OCI-LY7 (cell line): ENCODE measurements around the gene ATG4B. TPM values are rescaled to one million over a fixed set of nuclear protein-coding genes. Genes with fewer than 3 reads are reported as not detected.

Experiments
- BruUV-seq: library from RNA; stranded (reverse); fragments of 400-500 nt; replicated peaks from 2 replicates; lab custom pipeline; 2021; lab: Mats Ljungman, UMichigan
- CTCF ChIA-PET: fragments of 300-600 bp; sonication (Branson Sonifier 250); formaldehyde crosslinking; loops from one replicate; lab custom pipeline; 2022; ENCODE audit warnings: antibody characterized with exemption; ENCODE audit not compliant: unreplicated experiment; lab: Charles Lee
- POLR2A ChIA-PET: fragments of 300-600 bp; sonication (Branson Sonifier 250); formaldehyde crosslinking; loops from one replicate; lab custom pipeline; 2022; ENCODE audit warnings: antibody characterized with exemption; lab: Charles Lee
- DNase-seq: peaks from one replicate; pipeline ENCODE4 v3.0.0-alpha.2; 2015; ENCODE audit warnings: low spot score
- H2AFZ ChIP-seq: fragments of 200-600 bp; sonication (generic), shearing (Covaris generic); 2 replicates; pipeline ENCODE4 v1.6.1; 2014; ENCODE audit warnings: mild to moderate bottlenecking, antibody characterized with exemption, low read length, moderate library complexity
- H3K27ac ChIP-seq: fragments of 200-600 bp; sonication (generic); 2 replicates; pipeline ENCODE4 v1.5.1; 2014; ENCODE audit warnings: mixed run types, low read depth, mild to moderate bottlenecking, moderate library complexity, low read length, inconsistent platforms; ENCODE audit not compliant: poor library complexity, severe bottlenecking
- H3K36me3 ChIP-seq: fragments of 200-600 bp; sonication (generic); 2 replicates; pipeline ENCODE4 v1.6.1; 2014; ENCODE audit warnings: mild to moderate bottlenecking, antibody characterized with exemption, low read length, moderate library complexity, mixed read lengths; ENCODE audit not compliant: insufficient read depth
- H3K4me1 ChIP-seq: fragments of 200-600 bp; sonication (generic); 2 replicates; pipeline ENCODE4 v1.5.1; 2014; ENCODE audit warnings: mild to moderate bottlenecking, low read length; ENCODE audit not compliant: insufficient read depth, poor library complexity, severe bottlenecking
- H3K4me2 ChIP-seq: fragments of 200-600 bp; sonication (generic); 2 replicates; pipeline ENCODE4 v1.6.1; 2014; ENCODE audit warnings: mild to moderate bottlenecking, low read length
- H3K4me3 ChIP-seq: fragments of 200-600 bp; sonication (generic); 2 replicates; pipeline ENCODE4 v1.5.1; 2014; ENCODE audit warnings: mild to moderate bottlenecking, low read depth, low read length; ENCODE audit not compliant: poor library complexity, severe bottlenecking
- H3K79me2 ChIP-seq: fragments of 200-600 bp; sonication (generic); 2 replicates; pipeline ENCODE4 v1.6.1; 2016; ENCODE audit warnings: low read depth, mild to moderate bottlenecking, low read length, moderate library complexity, mixed read lengths; ENCODE audit not compliant: insufficient read depth
- H3K9me2 ChIP-seq: fragments of 200-600 bp; sonication (generic); 2 replicates; pipeline ENCODE4 v1.6.1; 2016; ENCODE audit warnings: mild to moderate bottlenecking, low read length, mixed read lengths; ENCODE audit not compliant: insufficient read depth
- H3K9me3 ChIP-seq: fragments of 200-600 bp; sonication (generic); 2 replicates; pipeline ENCODE4 v1.6.1; 2014; ENCODE audit warnings: mild to moderate bottlenecking, mixed run types, low read length, mixed read lengths
- H4K20me1 ChIP-seq: fragments of 200-600 bp; sonication (generic); 2 replicates; pipeline ENCODE4 v1.6.1; 2014; ENCODE audit warnings: mild to moderate bottlenecking, antibody characterized with exemption, low read length, moderate library complexity, mixed read lengths; ENCODE audit not compliant: insufficient read depth
- EZH2phosphoT487 ChIP-seq: fragments of 200-600 bp; sonication (generic); IDR thresholded peaks from 2 replicates; pipeline ENCODE4 v1.6.1; 2018; ENCODE audit warnings: low read depth, borderline replicate concordance, mild to moderate bottlenecking, mixed run types, antibody characterized with exemption, low read length, moderate library complexity, mixed read lengths
- intact Hi-C: fragments of 100-400 bp; cut with micrococcal nuclease; formaldehyde crosslinking; loops from one replicate; pipeline ENCODE4 v1.10.0; 2022; ENCODE audit not compliant: unreplicated experiment
- total RNA-seq, 2 experiments: library from RNA; depleted of rRNA in 1 of 2; stranded (reverse); fragments of >200 nt in 1 of 2; shearing (Covaris generic) in 1 of 2; gene quantifications; 2 replicates each; pipeline ENCODE4 v1.2.3, GENCODE V29; 2014 to 2022
- TF ChIP-seq, protein P1 (sequence below): fragments of 200-600 bp; sonication (generic); conservative IDR thresholded peaks from 2 replicates; pipeline ENCODE4 v1.5.1; 2014; ENCODE audit warnings: mild to moderate bottlenecking, antibody characterized with exemption, low read length, moderate library complexity, mixed read lengths

The ATG4B gene
- total RNA-seq, 2 experiments from 2014 or later: 72.4 to 133 TPM

GRCh38 chr2:241678784-241679540, 41.5 kb downstream of the ATG4B start:
- H3K4me3 ChIP-seq: no peak overlapping the region
- H3K27ac ChIP-seq: no peak overlapping the region
- BruUV-seq: no TSS peak
- no peaks in the 10 kb centered on the region for H4K20me1 ChIP-seq
- H3K4me2 ChIP-seq: no peak overlapping the region
- CTCF ChIA-PET: interaction anchor here (0.6 kb wide), 1 partner anchor 89 kb away, joined by 4 read pairs; no protein-coding TSS in a partner anchor
- TF ChIP-seq, protein P1, sequence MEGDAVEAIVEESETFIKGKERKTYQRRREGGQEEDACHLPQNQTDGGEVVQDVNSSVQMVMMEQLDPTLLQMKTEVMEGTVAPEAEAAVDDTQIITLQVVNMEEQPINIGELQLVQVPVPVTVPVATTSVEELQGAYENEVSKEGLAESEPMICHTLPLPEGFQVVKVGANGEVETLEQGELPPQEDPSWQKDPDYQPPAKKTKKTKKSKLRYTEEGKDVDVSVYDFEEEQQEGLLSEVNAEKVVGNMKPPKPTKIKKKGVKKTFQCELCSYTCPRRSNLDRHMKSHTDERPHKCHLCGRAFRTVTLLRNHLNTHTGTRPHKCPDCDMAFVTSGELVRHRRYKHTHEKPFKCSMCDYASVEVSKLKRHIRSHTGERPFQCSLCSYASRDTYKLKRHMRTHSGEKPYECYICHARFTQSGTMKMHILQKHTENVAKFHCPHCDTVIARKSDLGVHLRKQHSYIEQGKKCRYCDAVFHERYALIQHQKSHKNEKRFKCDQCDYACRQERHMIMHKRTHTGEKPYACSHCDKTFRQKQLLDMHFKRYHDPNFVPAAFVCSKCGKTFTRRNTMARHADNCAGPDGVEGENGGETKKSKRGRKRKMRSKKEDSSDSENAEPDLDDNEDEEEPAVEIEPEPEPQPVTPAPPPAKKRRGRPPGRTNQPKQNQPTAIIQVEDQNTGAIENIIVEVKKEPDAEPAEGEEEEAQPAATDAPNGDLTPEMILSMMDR: no peak
- DNase-seq: no peak
- POLR2A ChIA-PET: interaction anchor here (0.7 kb wide), 1 partner anchor 61 kb away, joined by 5 read pairs; no protein-coding TSS in a partner anchor
- peaks cover 99% of the 10 kb centered on the region for H3K36me3 ChIP-seq
- no peaks in the 10 kb centered on the region for H3K4me1 ChIP-seq
- intact Hi-C loops: no loop called here
- no peaks in the 10 kb centered on the region for H3K9me2 ChIP-seq
- no peak overlapping the region for H2AFZ ChIP-seq
- peaks cover 14% of the 10 kb centered on the region for H3K79me2 ChIP-seq
- no peaks in the 10 kb centered on the region for H3K9me3 ChIP-seq

GRCh38 chr2:241680044-241680443, 42.6 kb downstream of the ATG4B start:
- H3K27ac ChIP-seq: no peak overlapping the region
- H3K36me3 ChIP-seq: peaks cover 99% of the 10 kb centered on the region
- H3K4me3 ChIP-seq: no peak overlapping the region
- DNase-seq: no peak
- POLR2A ChIA-PET: interaction anchor here (0.5 to 0.7 kb wide), 3 partner anchors 62 to 252 kb away, joined by 3 to 5 read pairs (median 5); no protein-coding TSS in a partner anchor
- H3K9me2 ChIP-seq: no peaks in the 10 kb centered on the region
- no peak overlapping the region for H3K4me2 ChIP-seq
- CTCF ChIA-PET: no interaction called here
- intact Hi-C loops: loop anchor here (10.0 kb wide), 1 partner anchor 325 kb away; the partner anchor contains the start of gene FARP2
- peaks cover 3% of the 10 kb centered on the region for H3K4me1 ChIP-seq
- BruUV-seq: no TSS peak
- H2AFZ ChIP-seq: no peak overlapping the region
- no peaks in the 10 kb centered on the region for H4K20me1 ChIP-seq
- H3K79me2 ChIP-seq: peaks cover 24% of the 10 kb centered on the region
- no peak for TF ChIP-seq EZH2phosphoT487
- TF ChIP-seq, protein P1: no peak
- H3K9me3 ChIP-seq: no peaks in the 10 kb centered on the region
